OCI-M2 (cell line): ENCODE data around the gene DNLZ.

Experiments
- DNase-seq: peaks from one replicate; lab custom pipeline; 2025; ENCODE audit not compliant: unreplicated experiment; lab: John Stamatoyannopoulos, UW

The DNLZ gene

GRCh38 chr9:136333486-136333885 is 30.1 kb downstream of the DNLZ start:
- DNase-seq = no peak

GRCh38 chr9:136333045-136333444 is 30.5 kb downstream of the DNLZ start:
- DNase-seq = no peak

- DNase-seq = no peak
These were observed 31.0 kb downstream of the DNLZ start for GRCh38 chr9:136332482-136332983.

GRCh38 chr9:136331556-136332481 is 31.7 kb downstream of the DNLZ start:
- DNase-seq = no peak

GRCh38 chr9:136331030-136331429 is 32.5 kb downstream of the DNLZ start:
- DNase-seq = no peak

- no peak for DNase-seq
These were observed 33.0 kb downstream of the DNLZ start for GRCh38 chr9:136330406-136330990.

- DNase-seq = no peak
These were observed 33.7 kb downstream of the DNLZ start for GRCh38 chr9:136329636-136330405.

- DNase-seq = no peak
These were observed 34.3 kb downstream of the DNLZ start for GRCh38 chr9:136329211-136329627.

- DNase-seq = no peak
These were observed 34.9 kb downstream of the DNLZ start for GRCh38 chr9:136328622-136329041.

- no peak for DNase-seq
These were observed 35.4 kb downstream of the DNLZ start for GRCh38 chr9:136328011-136328621.

- DNase-seq = no peak
These were observed 36.1 kb downstream of the DNLZ start, which contains the start of gene GPSM1 for GRCh38 chr9:136327304-136327974. GPSM1 (plus strand) TSS chr9:136327539; CDS start chr9:136327696, 157 bp downstream.

- DNase-seq = no peak
These were observed 36.7 kb downstream of the DNLZ start for GRCh38 chr9:136326761-136327303.

- DNase-seq = no peak
These were observed 37.3 kb downstream of the DNLZ start for GRCh38 chr9:136326061-136326760.

GRCh38 chr9:136325358-136325757 is 38.2 kb downstream of the DNLZ start:
- DNase-seq = no peak

- DNase-seq = no peak
These were observed 38.8 kb downstream of the DNLZ start for GRCh38 chr9:136324501-136325300.

- no peak for DNase-seq
These were observed 40.2 kb downstream of the DNLZ start for GRCh38 chr9:136323371-136323789.

GRCh38 chr9:136322756-136323330 is 40.7 kb downstream of the DNLZ start:
- DNase-seq = no peak

- DNase-seq = no peak
These were observed 42.0 kb downstream of the DNLZ start for GRCh38 chr9:136321561-136321960.
